ENCODE measurements around the gene MYO1E.

DNA sequence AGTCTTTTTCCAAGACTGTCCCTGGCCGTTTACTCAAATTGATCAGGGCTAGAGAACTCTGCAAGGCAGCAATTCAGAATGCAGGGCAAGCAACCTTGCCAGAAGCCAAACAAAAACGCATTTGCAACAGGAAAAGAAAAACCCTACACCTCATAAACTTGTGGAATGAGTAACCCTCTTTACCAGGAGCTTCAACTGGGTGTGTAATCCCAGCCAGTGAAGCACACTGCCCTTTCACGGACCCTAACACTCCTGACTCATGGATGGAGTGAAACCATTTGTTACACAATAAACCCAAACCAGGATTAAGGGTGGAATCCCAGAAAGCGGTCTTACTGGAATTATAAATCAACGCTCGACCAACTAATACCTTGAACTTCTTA lies 180.8 kb downstream of the MYO1E start:
- TF ChIP-seq CTCF (IDR thresholded peaks at IDR 0.05): no peak
- TF ChIP-seq POLR2A (IDR thresholded peaks at IDR 0.05): no peak

All from uterus (tissue), 2 donors.